GM19193 (cell line): Measurements from ENCODE around the gene SLC51B.

Experiments used
- POLR2A ChIP-seq: IDR thresholded peaks from 4 replicates; pipeline ENCODE4 v1.6.1; 2011; ENCODE audit not compliant: insufficient read depth, insufficient read length; ENCODE audit errors: extremely low read depth

The SLC51B gene

DNA sequence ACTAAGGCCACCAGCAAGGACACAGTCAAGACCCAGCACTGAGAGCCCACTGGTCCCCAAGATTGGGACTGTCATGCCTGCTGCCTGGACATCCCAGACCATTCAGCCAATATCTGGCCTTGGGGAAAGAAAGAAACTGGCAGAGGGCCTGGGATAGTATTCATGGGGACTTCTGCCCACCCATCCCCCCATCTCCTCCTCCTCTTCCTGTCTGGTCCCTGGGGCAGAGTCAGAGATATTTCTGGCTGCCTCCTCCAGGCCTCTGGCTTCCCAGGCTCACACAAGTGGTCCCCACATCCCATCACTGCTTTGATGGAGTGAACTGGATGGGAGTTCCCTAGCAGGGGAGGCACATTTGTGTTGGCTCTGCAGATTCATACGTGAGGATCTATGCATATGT is 26.8 kb downstream of the SLC51B start:
- no peak for TF ChIP-seq POLR2A

DNA sequence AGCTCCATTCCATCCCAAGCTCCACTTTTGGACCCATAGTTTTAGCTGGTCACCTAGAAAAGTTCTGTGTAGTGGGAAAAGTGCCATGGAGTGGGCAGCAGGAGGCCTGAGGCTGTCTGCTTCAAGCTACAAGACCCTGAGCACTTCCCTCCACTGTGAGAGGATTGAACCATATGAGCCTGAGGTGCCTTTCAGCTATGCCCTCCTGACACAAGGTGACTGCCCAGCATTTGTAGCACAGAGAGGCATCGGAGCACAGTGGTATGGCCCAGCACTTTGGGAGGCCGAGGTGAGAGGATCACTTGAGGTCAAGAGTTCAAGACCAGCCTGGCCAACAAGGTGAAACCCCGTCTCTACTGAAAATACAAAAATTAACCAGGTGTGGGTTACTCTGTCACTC is 27.4 kb downstream of the SLC51B start:
- TF ChIP-seq POLR2A: no peak

DNA sequence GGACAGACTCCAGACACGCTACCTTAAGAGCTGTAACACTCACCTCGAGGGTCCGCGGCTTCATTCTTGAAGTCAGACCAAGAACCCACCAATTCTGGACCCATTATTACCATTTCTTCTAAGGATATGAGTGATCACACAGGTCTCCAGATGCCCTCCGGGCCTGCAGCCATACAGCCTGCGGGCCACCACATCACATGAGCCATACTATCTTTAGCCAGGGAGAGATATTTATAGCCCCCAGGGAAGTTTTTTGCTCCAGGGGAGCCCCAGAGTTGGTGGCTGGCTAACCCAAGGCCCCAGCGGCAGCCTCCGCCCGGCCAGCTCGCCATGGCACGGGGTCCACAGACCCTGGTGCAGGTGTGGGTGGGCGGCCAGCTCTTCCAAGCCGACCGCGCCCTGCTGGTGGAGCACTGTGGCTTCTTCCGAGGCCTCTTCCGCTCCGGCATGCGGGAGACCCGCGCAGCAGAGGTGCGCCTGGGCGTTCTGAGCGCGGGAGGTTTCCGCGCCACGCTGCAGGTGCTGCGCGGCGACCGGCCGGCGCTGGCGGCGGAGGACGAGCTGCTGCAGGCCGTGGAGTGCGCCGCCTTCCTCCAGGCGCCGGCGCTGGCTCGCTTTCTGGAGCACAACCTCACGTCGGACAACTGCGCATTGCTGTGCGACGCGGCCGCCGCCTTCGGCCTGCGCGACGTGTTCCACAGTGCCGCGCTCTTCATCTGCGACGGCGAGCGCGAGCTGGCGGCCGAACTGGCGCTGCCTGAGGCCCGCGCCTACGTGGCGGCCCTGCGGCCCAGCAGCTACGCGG is 31.5 kb downstream of the SLC51B start, which contains the start of gene KBTBD13:
KBTBD13 (plus strand) TSS at position 261 of the 805 bp plus-strand sequence; CDS start at position 331, 70 bp downstream.
- no peak for TF ChIP-seq POLR2A

DNA sequence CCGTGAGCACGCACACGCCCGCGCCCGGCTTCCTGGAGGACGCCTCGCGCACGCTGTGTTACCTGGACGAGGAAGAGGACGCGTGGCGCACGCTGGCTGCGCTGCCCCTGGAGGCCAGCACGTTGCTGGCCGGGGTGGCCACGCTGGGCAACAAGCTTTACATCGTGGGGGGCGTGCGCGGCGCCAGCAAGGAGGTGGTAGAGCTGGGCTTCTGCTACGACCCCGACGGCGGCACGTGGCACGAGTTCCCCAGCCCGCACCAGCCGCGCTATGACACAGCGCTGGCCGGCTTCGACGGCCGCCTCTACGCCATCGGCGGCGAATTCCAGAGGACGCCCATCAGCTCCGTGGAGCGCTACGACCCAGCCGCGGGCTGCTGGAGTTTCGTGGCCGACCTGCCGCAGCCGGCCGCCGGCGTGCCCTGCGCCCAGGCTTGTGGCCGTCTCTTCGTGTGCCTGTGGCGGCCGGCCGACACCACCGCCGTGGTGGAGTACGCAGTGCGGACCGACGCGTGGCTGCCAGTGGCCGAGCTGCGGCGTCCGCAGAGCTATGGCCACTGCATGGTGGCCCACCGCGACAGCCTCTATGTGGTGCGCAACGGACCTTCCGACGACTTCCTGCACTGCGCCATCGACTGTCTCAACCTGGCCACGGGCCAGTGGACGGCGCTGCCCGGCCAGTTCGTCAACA is 32.2 kb downstream of the SLC51B start:
- TF ChIP-seq POLR2A: no peak

DNA sequence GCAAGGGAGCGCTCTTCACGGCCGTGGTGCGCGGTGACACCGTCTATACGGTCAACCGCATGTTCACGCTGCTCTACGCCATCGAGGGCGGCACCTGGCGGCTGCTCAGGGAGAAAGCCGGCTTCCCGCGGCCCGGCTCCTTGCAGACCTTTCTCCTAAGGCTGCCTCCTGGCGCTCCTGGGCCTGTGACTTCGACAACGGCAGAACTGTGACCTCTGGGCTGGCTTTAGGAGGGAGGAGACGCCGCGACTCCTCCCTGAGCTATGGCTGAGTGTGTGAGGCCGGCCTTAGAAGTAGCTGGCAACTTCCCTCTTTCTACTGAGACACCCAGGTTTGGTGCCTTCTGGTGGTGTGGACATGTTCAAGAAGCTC is 32.8 kb downstream of the SLC51B start:
- no peak for TF ChIP-seq POLR2A

DNA sequence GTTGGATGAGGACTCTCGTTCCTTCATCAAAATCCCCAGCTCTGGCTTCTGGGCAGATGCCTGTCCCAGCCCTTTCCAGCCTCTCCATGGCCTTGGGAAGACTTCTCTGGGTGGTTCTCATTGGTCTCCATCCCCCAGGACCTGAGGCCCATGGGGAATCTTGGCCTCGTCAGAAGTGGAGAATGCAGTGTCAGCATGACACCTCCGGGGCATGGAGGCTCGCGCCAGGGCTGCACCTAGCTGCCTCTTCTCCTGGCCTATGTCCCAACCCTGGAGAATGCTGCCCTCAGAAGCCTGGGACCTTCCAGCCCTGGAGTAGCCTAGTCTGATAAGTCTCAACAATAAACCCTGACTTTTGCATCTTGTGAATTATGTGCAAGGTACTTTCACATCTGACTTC is 34.4 kb downstream of the SLC51B start:
- no peak for TF ChIP-seq POLR2A

DNA sequence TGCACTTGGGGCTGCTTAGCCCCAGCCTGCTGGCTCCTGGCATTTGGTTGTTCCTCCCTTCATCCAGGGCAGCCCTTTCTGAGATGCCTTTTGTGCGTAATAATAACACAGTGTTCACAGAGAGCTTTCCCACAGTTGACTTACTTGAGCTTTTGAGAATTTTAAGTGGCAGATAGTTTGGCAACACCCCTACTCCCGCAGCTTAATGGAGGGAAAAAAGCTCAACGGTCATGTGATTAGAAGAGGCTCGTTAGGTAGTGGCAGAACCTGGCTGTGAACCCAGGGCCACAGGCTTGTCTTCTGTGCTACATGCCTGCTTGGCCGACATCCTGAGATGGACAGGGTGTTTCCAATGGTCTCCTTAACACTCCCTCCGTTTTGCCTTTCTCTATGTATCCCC is 36.1 kb downstream of the SLC51B start:
- TF ChIP-seq POLR2A: no peak

DNA sequence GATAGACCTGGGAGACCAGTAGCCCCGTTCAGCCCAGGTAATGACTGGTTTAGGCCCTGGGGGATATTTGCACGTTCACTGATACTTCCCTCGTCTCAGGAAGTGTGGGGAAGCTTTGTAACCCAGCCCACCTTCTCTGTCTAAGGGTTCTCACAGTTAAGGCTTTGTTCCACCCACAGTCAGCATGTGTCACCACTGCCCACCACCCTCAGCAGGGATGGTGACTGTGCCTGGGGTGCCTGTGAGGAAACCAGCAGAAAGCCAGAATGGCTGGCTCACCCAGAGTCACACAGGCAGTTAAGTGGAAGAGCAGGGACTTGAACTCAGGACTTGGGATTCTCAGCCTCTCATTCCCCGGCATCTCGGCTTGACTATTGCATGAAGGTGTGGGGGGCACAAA is 36.6 kb downstream of the SLC51B start:
- no peak for TF ChIP-seq POLR2A

DNA sequence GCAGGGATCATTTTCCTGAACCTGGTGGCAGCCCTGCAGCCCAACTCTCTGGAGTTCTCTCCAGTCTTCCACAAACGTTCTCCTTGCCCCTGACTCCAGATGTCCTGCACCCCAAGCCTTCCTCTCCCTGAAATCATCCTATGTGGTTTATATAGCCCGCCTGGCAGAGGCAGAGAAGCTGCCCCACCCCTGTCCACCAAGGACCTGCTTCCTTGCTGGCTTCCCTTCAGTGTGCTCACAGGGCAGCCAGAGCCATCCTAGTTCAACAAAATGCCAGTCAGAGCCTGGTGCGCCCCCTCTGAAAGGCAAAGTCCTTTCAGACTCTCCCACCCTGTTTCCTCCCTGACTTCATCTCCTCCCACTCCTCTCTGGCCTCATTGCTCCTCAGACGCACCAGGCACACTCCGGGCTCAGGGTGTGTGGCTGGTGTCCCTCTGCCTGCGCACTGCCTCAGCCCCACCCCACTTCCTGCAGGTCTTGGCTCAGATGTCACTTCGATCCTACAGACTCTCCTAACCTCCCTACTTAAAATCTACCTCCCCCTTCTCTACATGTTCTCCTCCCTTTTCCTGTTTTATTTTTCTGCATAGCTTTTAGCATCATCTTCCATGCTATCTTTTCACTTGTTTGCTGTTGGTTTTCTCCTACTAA is 37.2 kb downstream of the SLC51B start:
- no peak for TF ChIP-seq POLR2A

DNA sequence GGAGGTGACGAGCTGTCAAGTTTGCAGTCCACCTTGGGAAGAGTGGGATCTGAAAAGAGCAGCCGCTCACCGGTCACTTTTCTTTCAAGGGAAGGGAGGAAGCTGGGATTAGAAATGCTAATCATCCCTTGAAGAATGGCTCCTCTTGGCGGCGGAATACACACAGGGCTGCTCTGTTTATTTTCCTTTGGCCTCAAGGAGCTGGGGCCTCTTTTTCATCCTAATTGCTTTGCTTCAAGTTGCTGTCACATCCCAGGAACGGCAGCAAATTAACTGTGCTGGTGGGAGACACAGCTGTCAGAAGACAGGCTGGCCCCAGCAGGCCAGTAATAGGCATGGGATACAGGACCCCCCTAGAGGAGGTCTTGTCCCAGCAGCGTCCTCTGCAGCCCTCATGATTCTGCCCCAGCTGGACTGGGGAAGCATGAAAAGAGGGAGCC is 38.1 kb downstream of the SLC51B start:
- no peak for TF ChIP-seq POLR2A

DNA sequence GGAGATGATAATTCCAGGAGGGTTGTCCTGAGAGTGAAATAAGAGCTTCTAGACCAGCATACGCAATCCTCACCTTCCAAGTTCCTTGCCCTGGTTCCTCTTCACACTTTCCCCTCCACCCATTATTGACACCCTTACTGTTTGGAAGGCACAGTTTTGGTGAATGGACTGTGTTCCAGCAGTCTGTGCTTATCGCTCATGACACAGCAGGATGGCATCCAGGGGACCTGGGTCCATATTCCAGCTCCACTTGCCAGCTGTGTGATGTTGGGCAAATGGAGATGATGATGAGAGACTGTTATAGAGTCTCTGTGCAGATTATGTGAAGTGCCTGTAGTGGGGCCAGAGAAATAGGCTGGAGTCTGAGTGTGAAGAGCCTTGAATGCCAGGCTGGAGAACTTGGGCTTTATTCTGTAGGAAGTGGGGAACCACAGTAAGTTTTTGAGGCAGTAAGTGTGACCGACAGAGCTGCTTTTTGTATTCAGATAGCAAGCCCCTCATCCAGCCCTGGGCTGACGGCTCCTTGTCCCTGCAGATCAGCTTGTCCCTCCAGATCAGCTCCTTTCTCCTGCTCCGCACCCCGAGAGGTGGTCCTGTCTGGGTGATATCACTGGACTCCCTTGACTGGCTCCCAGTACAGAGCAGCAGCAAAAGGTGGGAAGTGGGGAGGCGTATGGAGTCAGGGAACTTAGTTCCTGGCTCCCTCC is 39.5 kb downstream of the SLC51B start:
- TF ChIP-seq POLR2A: no peak

DNA sequence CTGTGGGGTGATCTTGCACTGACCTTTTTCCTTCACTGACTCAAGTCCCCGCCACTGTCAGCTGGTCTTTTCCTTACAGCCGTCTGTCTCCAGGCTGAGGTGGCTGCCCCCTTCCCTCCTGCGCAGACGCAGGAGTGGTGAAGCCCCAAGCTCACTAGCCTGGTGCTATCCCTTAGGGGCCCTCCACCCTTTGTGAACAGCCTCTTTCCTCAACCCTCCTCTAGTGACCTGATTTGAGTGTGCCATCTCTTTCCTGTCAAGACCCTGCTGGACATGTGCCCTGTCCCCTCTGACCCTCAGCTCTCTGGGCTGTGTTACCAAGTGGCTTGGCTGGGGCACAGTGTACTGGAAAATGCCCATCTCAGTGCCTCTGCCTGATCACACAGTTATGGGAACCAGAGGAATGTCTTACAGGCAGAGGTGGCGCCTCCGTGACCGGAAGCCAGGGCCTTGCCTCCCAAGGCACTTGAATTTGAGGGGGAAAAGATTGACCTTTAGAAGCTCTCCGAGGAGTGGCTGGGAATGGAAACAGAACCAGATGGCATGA is 40.1 kb downstream of the SLC51B start:
- no peak for TF ChIP-seq POLR2A

DNA sequence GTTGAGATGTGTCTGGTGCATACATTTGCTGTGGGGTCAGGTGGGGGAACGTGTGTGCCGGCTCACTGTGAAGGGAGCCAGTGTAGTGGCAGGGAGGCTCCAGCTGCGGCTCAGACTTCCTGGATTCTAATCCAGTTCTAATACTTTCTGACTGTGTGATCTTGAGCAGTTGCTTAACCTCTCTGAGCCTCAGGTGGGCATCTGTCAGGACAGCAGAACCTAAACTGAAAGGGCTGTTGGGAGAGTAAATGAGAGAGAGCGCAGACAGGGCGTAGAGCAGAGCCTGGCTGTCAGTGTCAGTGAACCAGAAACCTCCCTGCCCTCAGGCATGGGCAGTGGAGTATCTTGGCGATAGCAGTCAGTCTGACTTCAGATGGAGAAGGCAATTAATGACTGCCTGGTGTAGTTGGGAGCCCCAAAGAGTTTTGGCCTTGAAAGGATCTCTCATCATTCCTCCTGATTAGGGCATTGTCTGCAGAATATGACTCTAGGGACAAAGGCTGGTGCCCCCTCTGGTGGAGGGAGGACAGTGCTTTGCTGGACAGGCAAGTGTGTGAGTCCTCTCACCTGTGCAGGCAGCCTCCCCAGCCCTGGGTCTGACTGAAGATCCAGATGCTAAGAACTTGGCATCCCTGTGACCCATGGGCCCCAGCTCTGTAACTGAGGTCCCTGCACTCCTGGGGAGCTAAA is 40.9 kb downstream of the SLC51B start:
- TF ChIP-seq POLR2A: no peak

DNA sequence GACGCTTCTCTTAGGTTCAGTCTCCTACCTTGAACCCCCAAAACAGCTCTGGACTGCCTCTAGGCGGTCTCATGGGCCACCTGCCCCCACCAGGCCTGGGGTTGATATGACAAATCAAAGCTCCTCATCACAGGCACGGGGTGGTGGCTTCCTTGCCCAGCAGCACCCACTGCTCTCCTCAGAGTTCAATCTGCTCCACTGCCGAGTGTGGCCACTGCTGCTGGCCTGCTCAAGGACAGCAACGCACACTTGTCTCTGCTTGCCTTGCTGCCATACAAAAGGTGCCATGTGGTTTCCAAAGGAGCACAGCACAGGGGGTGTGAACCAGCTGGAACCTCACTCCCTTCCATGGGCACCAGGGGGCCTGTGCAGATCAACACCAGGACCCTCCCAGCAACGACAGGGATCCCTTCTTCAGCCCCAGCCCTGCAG is 41.5 kb downstream of the SLC51B start:
- TF ChIP-seq POLR2A: no peak

DNA sequence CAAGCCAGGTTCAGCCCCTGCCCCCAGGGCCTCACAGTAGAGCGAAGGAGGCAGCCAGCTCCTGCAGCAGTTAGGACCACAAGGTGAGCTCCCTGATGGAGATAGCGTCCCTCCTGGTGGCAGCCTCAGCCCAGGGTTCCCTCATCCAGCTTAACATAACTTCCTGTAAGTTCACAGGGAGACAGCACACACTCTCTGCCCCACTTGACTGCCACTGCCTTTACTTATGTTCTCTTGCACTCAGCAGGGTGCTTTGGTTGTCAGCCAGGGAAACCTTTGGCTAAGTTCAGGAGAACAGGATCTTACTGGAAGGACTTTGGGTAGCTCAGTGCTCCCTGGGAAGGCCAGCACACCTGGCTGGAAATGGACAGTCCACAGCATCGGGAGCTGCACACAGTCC is 42.2 kb downstream of the SLC51B start:
- no peak for TF ChIP-seq POLR2A
